ENCODE results near the gene SAP30L.

SAP30L gene

DNA sequence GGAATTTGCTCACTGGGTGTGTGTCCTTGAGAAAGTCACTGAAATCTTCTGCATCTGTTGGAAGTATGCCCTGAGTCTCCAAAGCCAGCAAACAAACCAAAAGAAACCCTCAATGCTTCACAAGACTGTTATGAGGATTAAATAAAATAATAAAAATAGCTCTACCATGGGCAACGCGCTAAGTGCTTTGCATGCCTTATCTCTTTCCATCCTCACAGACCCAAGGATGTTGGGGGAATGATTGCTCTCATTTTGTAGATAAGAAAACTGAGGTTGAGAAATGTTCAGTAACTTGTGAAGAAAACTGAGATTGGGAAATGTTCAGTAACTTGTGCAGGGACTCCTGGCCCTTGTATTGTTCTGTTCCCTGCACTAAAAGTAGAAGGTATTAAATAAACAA is 24.3 kb downstream of the SAP30L start:
- DNase-seq (no peak), ATAC-seq (no peak)
- H3K27me3 Mint-ChIP-seq = peaks cover 79% of the 10 kb centered on the region
- H3K27ac Mint-ChIP-seq = no peak overlapping the region
- H3K4me3 Mint-ChIP-seq = no peak overlapping the region
- H3K4me1 Mint-ChIP-seq = peaks cover 31% of the 10 kb centered on the region
- no peaks in the 10 kb centered on the region for H3K9me3 Mint-ChIP-seq

DNA sequence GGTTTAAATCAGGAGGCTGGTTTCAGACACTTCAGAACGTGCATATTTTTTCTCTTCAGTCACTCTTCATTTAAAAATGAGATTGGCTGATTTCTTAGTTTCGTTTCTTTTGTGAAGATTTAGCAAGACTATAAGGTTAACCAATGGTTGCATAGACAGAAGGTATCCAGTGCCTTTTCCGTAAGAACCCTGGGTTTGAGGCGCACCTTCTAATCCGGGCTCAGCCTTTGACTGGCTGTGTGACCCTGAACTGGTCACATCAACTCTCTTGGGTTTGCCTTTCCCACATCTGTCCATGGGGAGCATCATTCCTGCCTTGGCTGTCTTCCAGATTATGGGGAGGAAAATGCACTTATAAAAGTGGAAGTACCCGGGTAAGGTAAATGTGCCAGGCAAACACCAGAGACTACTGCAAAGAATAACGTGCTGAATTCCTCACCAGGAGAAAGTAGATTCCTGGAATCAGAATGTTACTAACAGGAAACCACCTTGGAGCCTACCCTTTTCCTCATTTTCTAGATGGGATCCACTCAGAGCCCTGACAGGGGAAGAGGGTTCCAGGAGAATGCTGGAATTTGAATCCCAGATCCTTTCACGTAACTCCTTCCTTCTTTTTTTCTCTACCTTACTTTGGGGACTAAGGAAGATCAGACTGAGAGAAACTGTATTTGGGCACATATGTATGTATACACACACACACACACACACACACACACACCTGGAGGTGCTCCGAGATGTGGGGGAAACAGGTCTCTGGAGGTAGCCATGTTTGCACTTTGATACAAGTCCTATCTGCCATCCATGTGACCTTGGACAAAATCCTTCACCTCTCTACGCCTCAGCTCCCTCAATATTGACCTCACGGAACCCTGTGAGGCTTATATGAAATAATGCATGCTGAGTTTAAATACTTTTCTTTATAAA is 25.4 kb downstream of the SAP30L start:
- peaks cover 90% of the 10 kb centered on the region for H3K27me3 Mint-ChIP-seq
- no peak overlapping the region for H3K27ac Mint-ChIP-seq
- no peak for ATAC-seq
- H3K9me3 Mint-ChIP-seq = no peaks in the 10 kb centered on the region
- DNase-seq = no peak
- peaks cover 42% of the 10 kb centered on the region for H3K4me1 Mint-ChIP-seq
- no peak overlapping the region for H3K4me3 Mint-ChIP-seq

DNA sequence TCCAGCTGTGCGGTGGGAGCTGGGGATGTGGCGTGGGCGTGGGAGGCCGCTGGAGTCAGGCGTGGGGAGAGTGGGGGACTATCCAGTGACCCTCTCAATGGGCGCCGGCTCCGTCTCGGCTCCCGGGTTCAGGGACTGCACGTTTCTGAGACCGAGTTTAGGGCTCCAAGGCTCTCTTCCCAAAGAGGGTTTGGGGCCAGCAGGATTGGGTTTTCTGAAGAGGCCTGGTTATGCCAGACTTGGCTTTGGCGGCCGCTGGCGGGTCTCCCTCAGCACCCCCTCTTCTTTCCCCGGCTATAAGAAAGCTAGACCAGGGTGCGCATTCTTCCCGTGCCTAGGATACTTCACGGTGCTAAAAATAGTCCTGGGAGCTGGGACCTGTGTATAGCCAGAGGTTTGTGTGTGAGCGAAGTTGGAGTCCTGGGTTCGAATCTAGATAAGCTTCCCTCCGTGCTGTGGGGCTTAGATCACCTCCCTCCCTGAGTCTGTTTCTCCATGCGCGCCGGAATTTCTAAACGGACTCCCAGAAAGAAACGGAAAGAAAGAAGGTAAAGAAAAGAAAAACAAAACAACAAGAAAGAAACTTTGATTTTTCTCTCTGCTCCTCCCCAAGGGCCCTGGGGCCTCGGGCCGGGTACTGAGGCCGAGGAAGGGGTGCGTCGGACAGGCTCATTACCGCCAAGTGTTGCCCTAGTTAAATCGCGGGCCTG is 27.2 kb downstream of the SAP30L start:
- Mint-ChIP-seq H3K27me3 (peaks cover 97% of the 10 kb centered on the region), H3K4me3 (peak overlapping the region; percentile 44 to 60), H3K27ac (no peak overlapping the region), H3K4me1 (peaks cover 59% of the 10 kb centered on the region), H3K9me3 (no peaks in the 10 kb centered on the region)
- DNase-seq = no peak
- ATAC-seq = no peak

DNA sequence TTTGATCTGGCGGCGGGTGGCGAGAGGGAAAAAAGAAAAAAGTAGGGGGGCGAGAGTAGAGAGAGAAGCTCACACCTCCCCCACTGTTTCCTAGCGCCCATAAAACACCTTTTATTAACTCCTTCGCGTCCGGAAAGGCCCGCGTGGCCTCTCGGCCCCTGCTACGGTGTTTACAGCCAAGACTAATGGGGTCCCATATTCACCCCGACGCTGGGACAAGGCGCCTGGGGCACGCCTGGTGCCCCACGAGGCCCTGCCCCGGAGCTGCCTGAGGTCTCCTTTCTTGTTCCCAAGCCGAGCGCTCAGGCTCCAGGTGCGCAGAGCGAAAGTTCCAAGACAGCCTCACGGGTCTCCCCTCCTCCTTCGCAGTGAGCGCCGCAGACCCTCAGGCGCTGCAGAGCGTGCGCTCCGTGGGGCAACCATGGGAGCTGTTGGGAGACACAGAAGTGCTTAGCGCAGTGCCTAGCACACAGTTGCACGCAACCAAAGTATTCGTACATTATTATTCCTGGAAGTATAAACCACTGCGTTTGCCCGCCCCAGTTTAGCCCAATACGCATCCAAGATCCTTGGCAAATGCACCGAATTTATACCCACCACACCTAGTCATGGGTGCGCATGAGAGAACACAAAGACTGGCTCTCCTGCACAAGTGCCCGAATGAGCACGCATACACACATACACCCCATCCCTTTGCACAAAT is 27.9 kb downstream of the SAP30L start:
- no peak for DNase-seq
- Mint-ChIP-seq H3K27ac (no peak overlapping the region), H3K4me3 (peak overlapping the region; percentile 2 to 60), H3K4me1 (peaks cover 57% of the 10 kb centered on the region), H3K27me3 (peaks cover 92% of the 10 kb centered on the region), H3K9me3 (no peaks in the 10 kb centered on the region)
- ATAC-seq = peak; percentile 34

DNA sequence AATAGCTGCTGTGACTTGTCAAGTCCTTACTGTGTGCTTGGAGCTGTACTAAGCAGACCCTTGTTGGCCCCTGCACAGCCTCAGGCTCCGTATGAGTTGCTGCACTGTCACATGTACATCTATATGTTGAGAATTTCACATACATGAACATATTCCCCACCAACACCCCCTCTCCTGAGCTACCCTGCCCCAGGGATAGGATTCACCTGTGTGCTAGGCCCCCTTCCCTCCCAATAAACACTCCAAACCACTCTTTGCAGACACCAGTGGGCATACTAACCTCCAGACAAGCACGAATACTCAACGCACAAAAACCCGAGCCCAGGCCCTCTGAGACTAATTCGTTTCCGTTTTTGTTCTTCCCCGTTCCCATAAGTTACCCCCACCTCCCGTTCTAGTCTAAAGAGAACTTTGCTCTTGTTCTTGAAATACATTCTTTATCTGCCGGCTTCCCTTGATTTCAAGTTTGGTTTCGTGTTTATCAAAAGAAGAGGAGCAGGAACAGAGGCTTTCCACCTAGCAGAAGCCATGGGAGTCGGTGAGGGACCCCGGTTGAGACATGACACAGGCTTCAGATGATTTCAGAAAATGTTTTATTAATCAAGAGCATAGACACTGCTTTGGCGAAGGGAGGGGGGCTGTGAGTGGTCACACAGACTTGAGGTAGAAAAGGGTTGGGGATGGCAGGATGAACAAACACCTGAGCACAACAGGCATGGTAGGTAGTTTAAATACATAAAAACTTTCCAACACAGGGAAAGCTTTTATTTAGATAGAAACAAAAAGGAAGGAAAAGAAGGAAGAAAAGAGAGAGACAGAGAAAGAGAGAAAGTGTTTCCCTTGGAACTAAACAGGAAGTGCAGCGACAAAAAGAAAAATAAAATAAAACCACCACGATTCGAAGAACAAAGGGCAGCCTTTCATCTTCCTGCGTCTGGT is 28.9 kb downstream of the SAP30L start:
- H3K4me3 Mint-ChIP-seq = peak overlapping the region; percentile 39 to 62
- peaks cover 64% of the 10 kb centered on the region for H3K4me1 Mint-ChIP-seq
- DNase-seq = no peak

DNA sequence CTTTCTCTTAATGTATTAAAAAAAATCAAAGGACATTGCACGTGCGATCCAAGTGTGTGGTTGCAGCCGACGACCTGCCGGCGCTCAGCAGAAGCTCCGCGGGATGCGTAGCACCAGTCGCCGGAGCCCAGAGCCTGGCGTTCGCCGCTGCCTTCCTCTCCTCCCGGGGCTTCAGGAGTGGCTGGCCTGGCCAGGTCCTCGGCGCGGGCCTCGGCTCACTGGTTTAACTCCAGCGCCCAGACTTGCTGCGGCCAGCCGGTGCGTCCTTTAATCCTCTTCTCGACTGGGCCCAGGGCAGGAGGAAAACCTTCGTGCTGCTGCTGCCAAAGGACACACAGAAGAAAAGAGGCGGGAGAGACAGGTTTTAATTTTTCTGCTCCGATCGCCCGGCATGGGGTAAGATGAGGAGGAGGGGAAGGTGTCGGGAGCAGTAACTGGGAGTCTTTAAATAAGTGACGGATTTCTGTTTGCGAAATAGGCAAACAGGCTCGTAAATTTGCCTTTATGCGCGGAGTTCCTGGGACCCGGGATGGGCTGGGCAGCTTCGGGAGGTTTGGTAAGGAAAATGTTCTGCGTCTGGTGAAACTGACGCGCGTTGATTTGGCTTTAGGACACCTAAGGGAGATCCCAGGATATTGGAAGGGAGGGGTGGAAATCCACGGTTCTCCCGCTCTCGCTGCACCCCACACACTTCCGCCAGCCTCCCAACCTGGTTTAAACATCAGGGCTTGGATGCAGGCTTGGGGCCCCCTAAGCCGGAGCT is 30.0 kb downstream of the SAP30L start:
- Mint-ChIP-seq H3K9me3 (no peaks in the 10 kb centered on the region), H3K4me1 (peaks cover 72% of the 10 kb centered on the region), H3K27me3 (peaks cover 92% of the 10 kb centered on the region), H3K4me3 (peak overlapping the region; percentile 49 to 78), H3K27ac (no peak overlapping the region)
- no peak for ATAC-seq
- DNase-seq = no peak

More for the DNA sequence above, 28.9 kb downstream of the SAP30L start:
- H3K27ac Mint-ChIP-seq = peak overlapping the region in 1 of 2 donors; percentile 40
- peak; percentile 39 for ATAC-seq
- H3K27me3 Mint-ChIP-seq = peaks cover 92% of the 10 kb centered on the region
- no peaks in the 10 kb centered on the region for H3K9me3 Mint-ChIP-seq

DNA sequence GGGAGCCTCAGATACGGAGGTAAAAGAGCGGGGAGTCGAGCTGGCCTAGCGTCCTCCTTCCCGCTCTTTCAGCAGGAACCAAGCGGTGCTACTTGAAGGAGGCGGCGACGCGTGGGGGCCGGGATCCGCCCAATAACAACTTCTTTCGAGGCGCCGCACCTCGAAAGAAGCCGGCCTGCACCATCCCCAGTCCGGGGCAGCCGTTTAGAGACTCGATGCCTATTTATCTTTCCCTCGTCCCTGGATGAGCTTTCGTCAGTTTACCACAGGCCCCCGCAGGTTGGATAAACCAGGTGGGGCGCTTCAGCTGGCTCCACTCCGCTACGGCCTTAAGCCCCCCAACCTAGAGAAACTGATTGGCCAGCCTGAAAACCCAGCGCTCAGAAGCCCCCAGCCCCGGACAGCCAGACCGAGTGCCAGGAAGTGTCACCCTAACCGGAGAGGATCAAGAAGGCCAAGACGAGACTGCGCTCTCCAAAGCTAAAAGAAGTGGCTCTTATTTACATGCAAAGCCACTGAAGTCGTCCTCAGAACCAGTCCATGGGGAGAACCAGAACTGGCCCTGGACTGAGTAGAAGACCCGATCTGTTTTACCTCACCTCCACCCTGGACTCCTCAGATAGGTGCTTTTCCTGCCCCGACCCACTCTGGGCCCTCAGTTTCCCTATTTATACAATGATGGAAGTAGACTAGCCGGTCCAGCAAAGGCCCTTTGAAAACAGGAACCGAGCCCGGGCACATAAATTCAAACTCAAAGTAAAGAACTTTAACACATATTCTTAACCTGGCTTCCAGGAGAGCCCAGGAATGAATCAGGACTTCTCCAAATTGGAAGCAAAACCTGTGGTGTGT is 30.8 kb downstream of the SAP30L start:
- H3K27me3 Mint-ChIP-seq = peaks cover 92% of the 10 kb centered on the region
- no peak for ATAC-seq
- peak overlapping the region; percentile 21 to 78 for H3K4me3 Mint-ChIP-seq
- DNase-seq = no peak
- no peaks in the 10 kb centered on the region for H3K9me3 Mint-ChIP-seq
- H3K4me1 Mint-ChIP-seq = peaks cover 80% of the 10 kb centered on the region
- peak overlapping the region in 1 of 2 donors; percentile 68 for H3K27ac Mint-ChIP-seq

DNA sequence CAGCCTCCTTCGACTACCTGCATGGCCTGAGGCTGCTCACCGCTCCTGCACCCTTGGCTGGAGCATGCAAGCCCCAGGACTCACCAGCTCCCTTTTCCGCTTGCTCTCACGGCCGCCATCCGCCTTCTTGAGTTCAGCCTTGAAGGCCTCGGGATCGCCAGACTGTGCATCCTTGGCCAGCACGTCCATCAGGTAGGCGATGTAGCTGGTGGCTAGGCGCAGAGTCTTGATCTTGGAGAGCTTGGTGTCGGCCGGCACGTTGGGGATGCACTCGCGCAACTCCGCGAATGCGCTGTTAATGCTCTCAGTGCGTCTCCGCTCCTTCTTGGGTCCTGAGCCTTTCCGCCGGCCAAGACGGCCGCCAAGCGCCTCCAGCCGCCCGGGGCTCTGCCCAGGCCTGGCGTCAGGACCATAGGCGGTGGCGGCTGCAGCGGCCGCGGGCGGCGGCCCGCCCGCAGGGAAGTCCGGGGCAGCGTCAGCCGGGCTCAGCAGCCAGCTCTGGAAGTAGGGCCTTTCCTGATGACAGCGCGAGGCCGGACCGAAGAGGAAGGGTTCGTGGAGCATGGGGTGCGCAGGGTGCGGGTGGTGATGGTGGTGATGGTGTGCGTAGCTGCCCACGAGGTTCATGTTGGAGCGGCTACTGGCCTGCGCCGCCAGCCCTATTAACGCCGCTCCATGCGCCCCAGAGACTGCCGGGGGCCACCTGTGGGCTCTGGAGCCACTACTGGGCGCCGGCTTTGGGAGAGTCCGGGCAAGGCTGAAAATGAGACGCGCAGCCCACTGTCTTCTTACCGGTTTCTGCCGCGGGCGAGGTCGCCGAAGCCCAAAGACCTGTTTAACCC is 31.8 kb downstream of the SAP30L start:
- Mint-ChIP-seq H3K9me3 (no peaks in the 10 kb centered on the region), H3K27me3 (peaks cover 96% of the 10 kb centered on the region), H3K4me3 (peak overlapping the region; percentile 9 to 40), H3K27ac (no peak overlapping the region), H3K4me1 (peaks cover 84% of the 10 kb centered on the region)
- ATAC-seq = no peak
- DNase-seq = no peak

DNA sequence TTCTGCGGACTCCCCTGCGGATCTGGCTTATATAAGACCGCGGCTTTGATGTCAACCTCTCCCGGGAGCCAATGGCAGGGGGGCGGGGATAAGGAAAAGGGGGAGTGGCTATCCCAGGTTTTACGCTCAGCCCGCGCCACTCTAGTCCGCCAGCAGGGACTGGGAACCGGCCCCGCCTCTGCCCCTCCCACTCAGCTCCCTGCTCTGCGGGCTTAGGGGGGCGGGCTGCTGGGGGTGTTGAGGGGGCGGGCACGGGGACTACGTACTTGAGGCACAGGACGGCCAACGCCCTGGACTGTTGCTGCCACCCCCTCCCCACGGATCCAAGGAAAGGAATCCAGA is 32.4 kb downstream of the SAP30L start, which contains the start of gene HAND1:
TSS of gene HAND1 (minus strand) at position 4 of the 342 bp plus-strand sequence. CDS start 219 bp downstream, outside the sequence.
- DNase-seq (no peak), ATAC-seq (no peak)
- H3K27me3 Mint-ChIP-seq = peaks cover 96% of the 10 kb centered on the region
- H3K4me1 Mint-ChIP-seq = peaks cover 84% of the 10 kb centered on the region
- H3K27ac Mint-ChIP-seq = no peak within 1 kb of the TSS
- peak within 1 kb of the TSS; percentile 9 to 40 for H3K4me3 Mint-ChIP-seq
- H3K9me3 Mint-ChIP-seq = no peaks in the 10 kb centered on the region

DNA sequence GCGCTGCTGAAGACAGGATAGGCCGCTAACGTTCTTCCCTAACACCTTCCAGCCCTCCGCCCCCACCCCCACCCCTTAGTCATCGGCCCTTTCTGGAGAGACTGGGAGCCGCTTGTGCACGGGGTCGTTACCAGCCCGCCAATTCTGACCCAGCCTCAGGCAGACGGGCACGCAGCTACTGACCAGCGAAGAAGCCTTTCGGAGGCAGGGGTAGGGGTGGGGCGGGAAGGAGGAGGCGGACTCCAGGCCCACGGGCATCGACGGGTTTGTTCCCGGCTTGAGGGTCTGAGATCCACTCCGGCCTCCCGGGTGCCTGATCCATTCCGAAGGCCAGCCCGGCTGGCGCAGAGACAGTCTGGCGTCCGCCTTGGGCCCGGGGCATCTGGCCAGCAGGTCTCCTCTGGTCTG is 33.0 kb downstream of the SAP30L start:
- ATAC-seq = no peak
- no peak overlapping the region for H3K27ac Mint-ChIP-seq
- H3K27me3 Mint-ChIP-seq = peaks cover 96% of the 10 kb centered on the region
- no peak overlapping the region for H3K4me3 Mint-ChIP-seq
- no peak for DNase-seq
- peaks cover 84% of the 10 kb centered on the region for H3K4me1 Mint-ChIP-seq
- no peaks in the 10 kb centered on the region for H3K9me3 Mint-ChIP-seq

DNA sequence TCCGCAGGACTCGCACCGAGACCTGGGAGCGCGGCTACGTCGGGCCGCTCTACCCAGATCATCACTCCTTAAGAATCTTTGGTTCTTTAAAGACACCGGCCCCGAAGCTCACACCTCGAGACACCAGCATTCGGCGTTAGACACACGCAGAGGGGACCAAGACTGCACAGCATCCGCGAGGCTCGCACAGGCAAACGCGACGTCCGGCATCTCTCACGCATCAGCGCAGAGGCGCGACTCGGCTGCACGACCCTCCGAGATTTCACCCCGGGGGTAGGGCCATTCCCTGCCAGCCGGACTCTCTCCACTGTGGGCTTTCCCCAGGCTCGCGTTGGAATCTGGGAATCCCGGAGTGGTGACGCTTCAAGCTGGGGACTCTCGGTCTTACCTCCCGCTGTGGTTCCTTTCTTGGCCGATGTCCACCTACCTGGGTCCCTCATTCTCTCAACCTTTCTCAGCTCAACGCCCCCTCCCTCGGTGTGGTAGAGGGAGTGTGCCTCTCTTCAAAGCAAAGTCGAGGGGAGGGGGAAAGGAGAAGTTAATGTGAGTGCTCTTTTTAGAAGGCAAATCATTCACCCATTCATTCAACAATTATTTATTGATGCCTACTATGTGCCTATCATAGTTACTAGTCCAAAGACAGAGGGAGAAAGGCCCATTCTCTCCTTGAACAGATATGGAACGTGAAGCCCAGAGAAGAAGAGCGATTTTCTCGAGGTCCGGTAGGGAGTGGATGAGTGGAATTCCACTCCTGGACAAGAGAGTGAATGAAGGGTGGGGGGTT is 33.6 kb downstream of the SAP30L start:
- H3K4me1 Mint-ChIP-seq = peaks cover 84% of the 10 kb centered on the region
- H3K9me3 Mint-ChIP-seq = no peaks in the 10 kb centered on the region
- DNase-seq = no peak
- no peak for ATAC-seq
- peaks cover 96% of the 10 kb centered on the region for H3K27me3 Mint-ChIP-seq
- peak overlapping the region in 1 of 2 donors; percentile 90 for H3K27ac Mint-ChIP-seq
- peak overlapping the region; percentile 5 to 75 for H3K4me3 Mint-ChIP-seq

All from stimulated activated naive CD8-positive, alpha-beta T cell treated with anti-CD3 and anti-CD28 coated beads, Interleukin-15, amount 100 ng/mL, for 72 hours (primary cell).